Superior temporal gyrus (tissue), 1 donor: Measurements from ENCODE around the gene PCNT.
A peak's percentile ranks its signal among the peaks of the same experiment; 100 is the strongest.
"Not testable (repeated sequence)": the region's sequence is repeated elsewhere in the genome, so short reads cannot be mapped to it uniquely, and the experiment has no call there.

Source experiments
- DNase-seq: peaks from one replicate; pipeline ENCODE4 v3.0.0-alpha.2; 2016; ENCODE audit errors: extremely low spot score

PCNT gene

GRCh38 chr21:46308431-46308830, 15.5 kb upstream of the PCNT start:
- DNase-seq: no peak

GRCh38 chr21:46310260-46310659, 13.7 kb upstream of the PCNT start:
- not testable (repeated sequence) for DNase-seq

- DNase-seq: no peak
Measured at GRCh38 chr21:46311568-46311967, 12.4 kb upstream of the PCNT start.

- DNase-seq: no peak
Measured at GRCh38 chr21:46312949-46313348, 11.0 kb upstream of the PCNT start.

- no peak for DNase-seq
Measured at GRCh38 chr21:46314441-46315020, 9.4 kb upstream of the PCNT start.

- no peak for DNase-seq
Measured at GRCh38 chr21:46316708-46317324, 7.1 kb upstream of the PCNT start.

GRCh38 chr21:46317710-46318463, 6.1 kb upstream of the PCNT start:
- DNase-seq: no peak

GRCh38 chr21:46318464-46318845, 5.5 kb upstream of the PCNT start:
- no peak for DNase-seq

- DNase-seq: no peak
Measured at GRCh38 chr21:46319186-46319585, 4.8 kb upstream of the PCNT start.

GRCh38 chr21:46320331-46320801, 3.6 kb upstream of the PCNT start:
- DNase-seq: no peak

GRCh38 chr21:46322351-46323226, 1.4 kb upstream of the PCNT start:
- DNase-seq: no peak

- DNase-seq: no peak
Measured at GRCh38 chr21:46323227-46323709, 688 bp upstream of the PCNT start.

GRCh38 chr21:46324390-46325072, 575 bp downstream of the PCNT start:
- DNase-seq: peak; percentile 73

GRCh38 chr21:46325073-46325912, 1.3 kb downstream of the PCNT start:
- DNase-seq: peak; percentile 44

GRCh38 chr21:46326110-46326703, 2.3 kb downstream of the PCNT start:
- DNase-seq: no peak

GRCh38 chr21:46327711-46328110, 3.8 kb downstream of the PCNT start:
- no peak for DNase-seq

GRCh38 chr21:46328151-46328550, 4.2 kb downstream of the PCNT start:
- DNase-seq: no peak

GRCh38 chr21:46329796-46330195, 5.8 kb downstream of the PCNT start:
- DNase-seq: no peak

- no peak for DNase-seq
Measured at GRCh38 chr21:46334351-46335140, 10.6 kb downstream of the PCNT start.
